ENCODE data around the gene ACAA1.

ACAA1 gene

GRCh38 chr3:38111201-38111600, 25.7 kb downstream of the ACAA1 start:
- H3K9me3 Mint-ChIP-seq = no peaks in the 10 kb centered on the region
- peaks cover 10% of the 10 kb centered on the region for H3K4me1 Mint-ChIP-seq (ENCODE audit: low read depth)
- no peaks in the 10 kb centered on the region for H3K36me3 Mint-ChIP-seq (ENCODE audit: low read depth)
- H3K27ac Mint-ChIP-seq = no peak overlapping the region
- no peaks in the 10 kb centered on the region for H3K27me3 Mint-ChIP-seq
- no peak overlapping the region for H3K4me3 Mint-ChIP-seq

DNA sequence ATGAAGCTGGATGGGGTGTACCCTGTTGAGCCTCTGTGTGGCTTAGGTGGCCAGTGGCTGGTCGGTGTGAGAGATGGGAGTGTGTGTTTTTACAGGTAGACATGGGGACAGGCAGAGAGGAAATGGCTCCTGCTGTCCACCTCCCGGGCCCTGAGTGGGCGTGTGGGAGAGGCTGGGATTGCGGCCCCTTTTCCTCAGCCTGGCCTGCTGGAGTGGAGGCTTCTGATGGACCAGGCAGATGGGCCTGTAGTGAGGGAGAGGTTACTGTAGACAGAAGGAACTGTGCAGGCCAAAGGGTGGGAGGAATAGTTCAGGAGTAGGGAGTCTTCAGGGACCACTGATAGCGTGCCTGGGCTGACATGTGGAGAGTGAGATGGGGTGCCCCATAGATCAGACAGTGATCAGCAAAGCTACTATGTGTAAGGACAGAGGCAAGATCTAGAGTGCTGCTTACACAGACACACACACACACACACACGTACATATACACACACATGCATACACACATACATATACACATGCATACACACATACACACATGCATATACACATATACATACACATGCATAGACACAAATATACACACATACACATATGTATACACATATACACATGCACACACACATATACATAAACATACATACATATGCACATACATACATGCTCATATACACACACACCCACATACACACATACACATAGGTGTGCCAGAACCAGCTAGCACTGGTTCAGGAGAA, 26.4 kb downstream of the ACAA1 start:
- Mint-ChIP-seq H3K9me3 (peaks cover 4% of the 10 kb centered on the region), H3K4me3 (no peak overlapping the region), H3K36me3 (ENCODE audit: low read depth) (peaks cover 4% of the 10 kb centered on the region)

GRCh38 chr3:38109580-38110313, 27.2 kb downstream of the ACAA1 start:
- Mint-ChIP-seq H3K27ac (no peak overlapping the region), H3K36me3 (ENCODE audit: low read depth) (peaks cover 10% of the 10 kb centered on the region), H3K9me3 (peaks cover 11% of the 10 kb centered on the region), H3K4me1 (ENCODE audit: low read depth) (peaks cover under 1% of the 10 kb centered on the region), H3K4me3 (no peak overlapping the region), H3K27me3 (no peaks in the 10 kb centered on the region)

More for the DNA sequence above, 26.4 kb downstream of the ACAA1 start:
- no peaks in the 10 kb centered on the region for H3K27me3 Mint-ChIP-seq
- H3K27ac Mint-ChIP-seq = no peak overlapping the region
- H3K4me1 Mint-ChIP-seq (ENCODE audit: low read depth) = peaks cover 6% of the 10 kb centered on the region

DNA sequence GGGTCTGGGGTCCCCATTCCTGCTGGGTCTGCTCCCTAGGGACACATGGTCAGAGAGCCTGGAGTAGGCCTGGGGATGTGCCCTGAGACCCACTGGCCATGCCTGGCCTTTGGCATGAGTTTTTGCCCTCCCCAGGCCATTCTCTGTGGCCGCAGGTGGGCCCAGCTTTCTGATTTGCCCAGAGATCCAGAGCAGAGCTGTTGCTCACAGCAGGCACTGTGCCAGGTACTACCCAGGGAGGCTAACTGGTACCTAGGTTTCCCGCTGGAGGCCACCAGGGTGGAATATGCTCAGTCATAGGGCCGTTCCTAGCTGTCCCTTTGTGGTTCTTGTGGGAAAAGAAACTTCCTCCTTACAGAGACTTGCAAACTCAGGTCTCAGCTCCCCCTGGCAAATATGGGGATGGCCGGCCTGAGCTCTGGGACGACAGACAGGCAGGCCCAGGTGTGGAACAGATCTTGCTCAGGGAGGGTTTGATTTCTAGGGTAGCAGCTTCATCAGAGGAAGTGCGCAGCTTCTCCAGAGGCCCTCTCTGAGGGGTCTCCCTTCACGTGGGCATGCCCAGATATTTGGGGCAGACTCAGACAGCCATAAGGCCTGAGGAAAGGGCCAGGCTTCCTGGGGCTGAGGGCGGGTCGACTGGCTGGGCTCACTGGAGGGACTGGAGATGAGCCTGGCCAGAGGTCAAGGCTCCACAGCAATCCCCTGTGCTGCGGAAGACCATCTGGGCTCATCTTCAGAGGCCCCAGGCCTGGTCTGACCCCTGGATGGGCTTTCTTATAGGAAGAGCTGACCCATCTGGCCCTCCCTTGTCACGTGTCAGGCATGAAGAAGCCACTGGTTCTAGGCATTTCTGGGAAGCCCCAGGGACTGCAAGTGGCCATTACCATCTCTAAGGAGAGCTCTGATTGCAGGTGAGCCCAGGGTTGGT, 28.0 kb downstream of the ACAA1 start:
- Mint-ChIP-seq H3K4me1 (ENCODE audit: low read depth) (no peaks in the 10 kb centered on the region), H3K27me3 (no peaks in the 10 kb centered on the region), H3K9me3 (peaks cover 11% of the 10 kb centered on the region), H3K36me3 (ENCODE audit: low read depth) (peaks cover 13% of the 10 kb centered on the region), H3K4me3 (no peak overlapping the region), H3K27ac (no peak overlapping the region)

DNA sequence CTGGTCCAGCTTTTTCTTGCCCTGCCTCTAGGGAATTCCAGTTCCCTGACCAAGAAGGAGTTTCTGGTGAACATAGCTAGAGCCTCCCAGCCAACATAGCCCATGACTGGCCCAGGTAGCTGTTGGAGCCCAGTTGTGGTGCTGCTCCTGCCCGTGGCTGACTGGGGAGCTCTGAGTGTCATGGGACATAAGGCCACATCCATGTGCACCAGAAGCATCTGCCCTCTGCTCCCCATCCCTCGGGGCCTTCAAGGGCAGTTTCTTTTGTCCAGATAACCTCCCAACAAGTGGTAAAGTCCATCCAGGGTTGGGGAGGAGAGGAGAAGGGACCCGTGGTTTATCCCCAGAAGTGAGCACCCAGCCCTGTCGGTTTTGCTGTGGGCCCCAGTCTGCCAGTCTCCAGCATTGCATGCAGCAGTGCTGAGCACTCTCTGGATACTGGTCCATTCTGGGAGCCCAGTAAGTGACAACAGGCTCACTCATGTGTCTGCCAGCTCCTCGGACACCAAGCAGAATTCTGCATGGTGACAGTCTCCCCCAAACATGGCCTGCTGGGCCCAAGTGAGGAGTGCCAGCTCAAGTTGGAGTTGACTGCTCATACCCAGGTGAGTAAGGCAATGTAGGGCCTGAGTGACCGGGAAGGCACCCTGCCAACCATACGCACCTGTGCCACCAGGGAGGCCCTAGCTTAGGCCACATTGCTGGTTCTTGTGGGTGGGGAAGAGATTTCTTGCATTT, 28.8 kb downstream of the ACAA1 start:
- Mint-ChIP-seq H3K4me1 (ENCODE audit: low read depth) (no peaks in the 10 kb centered on the region), H3K9me3 (peaks cover 11% of the 10 kb centered on the region), H3K27ac (no peak overlapping the region), H3K36me3 (ENCODE audit: low read depth) (peaks cover 13% of the 10 kb centered on the region), H3K27me3 (no peaks in the 10 kb centered on the region), H3K4me3 (no peak overlapping the region)

- peaks cover 11% of the 10 kb centered on the region for H3K9me3 Mint-ChIP-seq
- H3K4me1 Mint-ChIP-seq (ENCODE audit: low read depth) = no peaks in the 10 kb centered on the region
- no peak overlapping the region for H3K4me3 Mint-ChIP-seq
- peaks cover 13% of the 10 kb centered on the region for H3K36me3 Mint-ChIP-seq (ENCODE audit: low read depth)
- H3K27ac Mint-ChIP-seq = no peak overlapping the region
- no peaks in the 10 kb centered on the region for H3K27me3 Mint-ChIP-seq
Observed at GRCh38 chr3:38105525-38105924, 31.4 kb downstream of the ACAA1 start.

DNA sequence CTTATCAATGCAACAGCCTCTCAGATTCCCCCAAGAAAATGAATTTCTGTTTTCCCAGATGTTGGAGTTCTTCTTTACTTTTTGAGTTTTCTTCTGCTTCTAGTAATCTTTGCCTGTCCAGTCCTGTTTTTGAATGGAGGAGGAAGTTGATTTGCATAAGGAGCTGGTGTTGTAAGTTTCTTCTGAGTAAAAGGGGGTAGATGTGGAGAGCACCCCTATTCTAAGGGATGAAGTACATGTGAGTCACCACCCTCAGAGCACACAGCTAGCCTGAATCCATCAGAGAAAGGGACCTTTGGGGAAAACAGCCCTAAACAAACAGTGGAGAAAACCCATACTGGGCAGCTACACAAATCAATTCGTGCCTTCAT, 34.5 kb downstream of the ACAA1 start:
- H3K27me3 Mint-ChIP-seq = no peaks in the 10 kb centered on the region
- no peak overlapping the region for H3K27ac Mint-ChIP-seq
- peaks cover 13% of the 10 kb centered on the region for H3K36me3 Mint-ChIP-seq (ENCODE audit: low read depth)
- no peaks in the 10 kb centered on the region for H3K4me1 Mint-ChIP-seq (ENCODE audit: low read depth)
- peaks cover 11% of the 10 kb centered on the region for H3K9me3 Mint-ChIP-seq
- H3K4me3 Mint-ChIP-seq = no peak overlapping the region

- Mint-ChIP-seq H3K4me1 (ENCODE audit: low read depth) (no peaks in the 10 kb centered on the region), H3K27ac (no peak overlapping the region), H3K36me3 (ENCODE audit: low read depth) (peaks cover 13% of the 10 kb centered on the region), H3K9me3 (peaks cover 11% of the 10 kb centered on the region), H3K27me3 (no peaks in the 10 kb centered on the region), H3K4me3 (no peak overlapping the region)
Observed at GRCh38 chr3:38101811-38102443, 35.0 kb downstream of the ACAA1 start.

- Mint-ChIP-seq H3K27me3 (no peaks in the 10 kb centered on the region), H3K4me1 (ENCODE audit: low read depth) (no peaks in the 10 kb centered on the region), H3K36me3 (ENCODE audit: low read depth) (peaks cover 10% of the 10 kb centered on the region), H3K27ac (no peak overlapping the region), H3K9me3 (peaks cover 7% of the 10 kb centered on the region), H3K4me3 (no peak overlapping the region)
Observed at GRCh38 chr3:38100498-38100897, 36.4 kb downstream of the ACAA1 start.

DNA sequence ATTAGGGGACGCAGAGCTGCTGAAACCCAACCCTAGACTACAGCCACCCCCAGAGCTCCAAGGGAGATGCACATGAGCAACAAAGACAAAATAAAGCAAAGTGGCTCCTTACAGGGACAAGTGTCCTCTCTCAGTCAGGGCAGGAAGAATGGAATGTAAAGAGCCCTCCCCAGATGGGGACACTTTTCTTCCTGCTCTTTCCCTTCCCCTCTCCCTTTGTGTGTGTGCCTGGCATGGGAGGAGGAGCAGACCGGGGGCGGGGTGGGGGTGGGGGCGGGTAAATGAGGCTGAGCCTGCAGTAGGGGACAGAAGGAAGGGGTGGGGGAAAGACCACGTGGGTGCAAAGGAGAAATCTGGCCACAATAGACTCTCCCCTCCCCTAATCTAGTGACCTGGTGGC, 37.4 kb downstream of the ACAA1 start:
- no peak overlapping the region for H3K27ac Mint-ChIP-seq
- no peak overlapping the region for H3K4me3 Mint-ChIP-seq
- no peaks in the 10 kb centered on the region for H3K27me3 Mint-ChIP-seq
- H3K9me3 Mint-ChIP-seq = no peaks in the 10 kb centered on the region
- H3K36me3 Mint-ChIP-seq (ENCODE audit: low read depth) = peaks cover under 1% of the 10 kb centered on the region
- H3K4me1 Mint-ChIP-seq (ENCODE audit: low read depth) = no peaks in the 10 kb centered on the region

GRCh38 chr3:38098376-38098723, 38.6 kb downstream of the ACAA1 start:
- H3K36me3 Mint-ChIP-seq (ENCODE audit: low read depth) = no peaks in the 10 kb centered on the region
- no peaks in the 10 kb centered on the region for H3K4me1 Mint-ChIP-seq (ENCODE audit: low read depth)
- no peaks in the 10 kb centered on the region for H3K27me3 Mint-ChIP-seq
- no peak overlapping the region for H3K27ac Mint-ChIP-seq
- no peak overlapping the region for H3K4me3 Mint-ChIP-seq
- H3K9me3 Mint-ChIP-seq = no peaks in the 10 kb centered on the region

DNA sequence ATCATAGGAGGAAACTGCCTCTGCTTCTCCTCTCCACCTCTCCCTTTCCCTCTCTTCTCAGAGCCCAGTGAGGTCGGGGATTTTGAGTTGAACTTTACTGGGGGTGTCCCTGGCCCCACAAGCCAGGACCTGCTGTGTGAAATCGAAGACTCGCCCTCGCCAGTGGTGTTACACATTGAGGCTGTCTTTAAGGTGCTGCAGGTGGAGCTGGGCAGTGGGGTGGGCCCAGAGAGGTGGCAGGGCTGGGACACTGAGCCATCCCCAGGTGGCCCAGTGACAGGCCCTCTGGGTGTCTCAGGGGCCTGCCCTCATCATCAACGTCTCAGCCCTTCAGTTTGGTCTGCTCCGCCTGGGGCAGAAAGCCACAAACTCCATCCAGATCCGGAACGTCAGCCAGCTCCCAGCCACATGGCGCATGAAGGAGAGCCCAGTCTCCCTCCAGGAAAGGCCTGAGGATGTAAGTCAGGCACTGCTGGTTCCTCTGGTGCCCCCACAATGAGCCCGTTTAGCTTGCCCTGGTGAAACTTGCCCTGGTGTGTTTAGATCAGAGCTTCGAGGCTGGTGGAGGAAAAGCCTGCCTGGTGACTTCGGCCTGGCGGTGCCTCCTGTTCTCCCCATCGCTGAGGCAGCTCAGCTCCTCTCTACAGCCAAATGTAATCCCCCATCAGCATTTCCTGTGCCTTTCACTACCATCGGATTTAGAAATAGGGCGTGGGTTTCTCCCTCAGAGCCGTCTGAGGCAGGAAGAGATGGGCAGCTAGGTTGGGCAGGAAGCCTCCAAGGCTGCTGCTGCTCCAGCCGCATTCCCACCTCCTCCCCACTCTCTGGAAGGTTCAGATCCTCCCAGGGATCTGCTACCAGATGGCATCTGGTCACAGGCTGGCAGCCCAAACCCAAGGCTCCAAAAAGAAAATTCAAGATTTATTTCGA, 39.2 kb downstream of the ACAA1 start:
- H3K4me1 Mint-ChIP-seq (ENCODE audit: low read depth) = no peaks in the 10 kb centered on the region

DNA sequence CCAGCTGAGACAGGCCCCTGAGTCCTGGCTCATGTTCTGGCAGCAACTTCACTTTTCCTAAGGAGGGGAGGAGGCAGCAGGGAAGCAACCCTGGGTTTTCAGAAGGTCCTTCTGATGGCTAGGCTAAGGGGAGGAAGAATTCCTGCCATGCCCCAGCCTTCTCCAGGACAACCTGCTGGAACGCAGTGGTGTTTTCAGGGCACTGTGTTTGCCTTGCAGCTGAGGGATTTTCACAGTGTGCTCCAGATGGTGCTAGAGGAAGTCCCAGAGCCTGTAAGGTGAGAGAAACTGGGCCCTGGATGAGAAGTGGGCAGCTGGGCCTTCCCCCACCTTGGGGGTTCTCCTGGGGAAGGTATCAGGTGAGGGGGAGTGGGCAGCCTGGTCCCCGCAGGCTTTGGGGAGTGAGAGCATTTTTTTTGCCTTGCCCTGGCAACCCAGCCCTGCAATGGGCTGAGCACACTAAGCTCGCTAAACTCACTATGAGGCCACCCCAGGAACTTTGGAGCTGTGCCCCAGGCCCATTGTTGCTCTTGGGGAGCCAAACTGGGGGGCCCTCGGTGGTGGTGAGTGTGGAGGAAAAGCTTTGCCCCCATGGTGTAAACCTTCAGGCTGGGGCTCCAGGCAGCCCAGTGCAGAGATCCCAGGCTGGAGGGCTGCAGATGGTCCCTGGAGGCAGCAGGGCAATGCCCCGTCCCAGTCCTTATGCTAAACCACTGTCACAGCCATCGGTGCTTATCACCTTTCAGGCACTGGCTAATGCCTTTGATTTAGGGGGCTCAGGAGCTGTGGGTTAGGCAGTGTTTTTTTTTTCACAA, 41.1 kb downstream of the ACAA1 start:
- Mint-ChIP-seq H3K4me1 (ENCODE audit: low read depth) (no peaks in the 10 kb centered on the region), H3K9me3 (no peaks in the 10 kb centered on the region), H3K36me3 (ENCODE audit: low read depth) (no peaks in the 10 kb centered on the region), H3K4me3 (no peak overlapping the region), H3K27ac (no peak overlapping the region), H3K27me3 (no peaks in the 10 kb centered on the region)

More for the DNA sequence above, 39.2 kb downstream of the ACAA1 start:
- Mint-ChIP-seq H3K36me3 (ENCODE audit: low read depth) (no peaks in the 10 kb centered on the region), H3K4me3 (no peak overlapping the region), H3K27me3 (no peaks in the 10 kb centered on the region), H3K9me3 (no peaks in the 10 kb centered on the region), H3K27ac (no peak overlapping the region)
